G401.6 (cell line): ENCODE measurements around the gene FHOD1.

ENCODE experiments used
- FAIRE-seq: peaks from 2 replicates; lab custom pipeline; 2012; peaks lifted over from hg19 to GRCh38; lab: Jason Lieb, UNC

FHOD1 gene

GRCh38 chr16:67230809-67231660 lies 16.2 kb downstream of the FHOD1 start:
- FAIRE-seq, result no peak

- no peak for FAIRE-seq
Measured at GRCh38 chr16:67229906-67230808, 17.1 kb downstream of the FHOD1 start.

- FAIRE-seq, result no peak
Measured at GRCh38 chr16:67228905-67229304, 18.4 kb downstream of the FHOD1 start.

- FAIRE-seq, result no peak
Measured at GRCh38 chr16:67228034-67228785, 19.1 kb downstream of the FHOD1 start.

GRCh38 chr16:67227567-67227921 lies 19.7 kb downstream of the FHOD1 start:
- no peak for FAIRE-seq

GRCh38 chr16:67226804-67227566 lies 20.3 kb downstream of the FHOD1 start, which contains the start of gene TMEM208:
Gene TMEM208, plus strand, starts transcription at chr16:67227130. Its CDS starts 89 bp downstream, at chr16:67227219.
- peak; percentile 98 for FAIRE-seq

GRCh38 chr16:67226295-67226803 lies 20.9 kb downstream of the FHOD1 start:
- no peak for FAIRE-seq

GRCh38 chr16:67223992-67224391 lies 23.3 kb downstream of the FHOD1 start:
- no peak for FAIRE-seq

GRCh38 chr16:67216612-67217490 lies 30.4 kb downstream of the FHOD1 start:
- FAIRE-seq, result no peak

- no peak for FAIRE-seq
Measured at GRCh38 chr16:67215706-67216105, 31.6 kb downstream of the FHOD1 start.

GRCh38 chr16:67213197-67214019 lies 33.9 kb downstream of the FHOD1 start:
- FAIRE-seq, result no peak

GRCh38 chr16:67212766-67213165 lies 34.5 kb downstream of the FHOD1 start:
- FAIRE-seq, result no peak

GRCh38 chr16:67211674-67212073 lies 35.6 kb downstream of the FHOD1 start:
- no peak for FAIRE-seq

- no peak for FAIRE-seq
Measured at GRCh38 chr16:67210069-67210937, 37.0 kb downstream of the FHOD1 start.

GRCh38 chr16:67209565-67209964 lies 37.7 kb downstream of the FHOD1 start:
- no peak for FAIRE-seq

- no peak for FAIRE-seq
Measured at GRCh38 chr16:67208154-67208896, 39.0 kb downstream of the FHOD1 start.

- no peak for FAIRE-seq
Measured at GRCh38 chr16:67207249-67208091, 39.8 kb downstream of the FHOD1 start.
